ENCODE data around the gene HLA-DRB1. TPM values are rescaled to one million over a fixed set of nuclear protein-coding genes. Genes with fewer than 3 reads are reported as not detected.
"Not testable (repeated sequence)": the region's sequence is repeated elsewhere in the genome, so short reads cannot be mapped to it uniquely, and the experiment has no call there.

Gene HLA-DRB1
- polyA plus RNA-seq (ENCODE audit: insufficient read length in 4 of 4) = 10 to 100 TPM; 31.7 to 64.3 (median 48.3) TPM

GRCh38 chr6:32589596-32590449 is at the start of gene HLA-DRB1:
Gene HLA-DRB1, minus strand, starts transcription at chr6:32589848. Its CDS starts 106 bp downstream, at chr6:32589742.
- peak in 1 of 4 donors; percentile 25 for DNase-seq (ENCODE audit: low read depth in 4 of 4, low spot score in 3 of 4)

GRCh38 chr6:32638532-32639219 is 49.0 kb upstream of the HLA-DRB1 start:
- no peak for DNase-seq (ENCODE audit: low read depth in 4 of 4, low spot score in 3 of 4)

- DNase-seq (ENCODE audit: low read depth in 4 of 4, low spot score in 3 of 4) = no peak
Measured at GRCh38 chr6:32637883-32638282, 48.2 kb upstream of the HLA-DRB1 start.

- DNase-seq (ENCODE audit: low read depth in 4 of 4, low spot score in 3 of 4) = no peak
Measured at GRCh38 chr6:32637219-32637880, 47.7 kb upstream of the HLA-DRB1 start, which contains the start of gene HLA-DQA1. Gene HLA-DQA1, plus strand, starts transcription at chr6:32637406. Its CDS starts 53 bp downstream, at chr6:32637459.

GRCh38 chr6:32635526-32636123 is 46.0 kb upstream of the HLA-DRB1 start:
- no peak for DNase-seq (ENCODE audit: low read depth in 4 of 4, low spot score in 3 of 4)

GRCh38 chr6:32629793-32630192 is 40.1 kb upstream of the HLA-DRB1 start:
- DNase-seq (ENCODE audit: low read depth in 4 of 4, low spot score in 3 of 4) = not testable (repeated sequence)

GRCh38 chr6:32627831-32628230 is 38.2 kb upstream of the HLA-DRB1 start:
- no peak for DNase-seq (ENCODE audit: low read depth in 4 of 4, low spot score in 3 of 4)

GRCh38 chr6:32627249-32627648 is 37.6 kb upstream of the HLA-DRB1 start:
- no peak for DNase-seq (ENCODE audit: low read depth in 4 of 4, low spot score in 3 of 4)

- DNase-seq (ENCODE audit: low read depth in 4 of 4, low spot score in 3 of 4) = no peak
Measured at GRCh38 chr6:32625137-32625536, 35.5 kb upstream of the HLA-DRB1 start.

- DNase-seq (ENCODE audit: low read depth in 4 of 4, low spot score in 3 of 4) = no peak
Measured at GRCh38 chr6:32624565-32624964, 34.9 kb upstream of the HLA-DRB1 start.

GRCh38 chr6:32623693-32624092 is 34.0 kb upstream of the HLA-DRB1 start:
- no peak for DNase-seq (ENCODE audit: low read depth in 4 of 4, low spot score in 3 of 4)

GRCh38 chr6:32622545-32623401 is 33.1 kb upstream of the HLA-DRB1 start:
- DNase-seq (ENCODE audit: low read depth in 4 of 4, low spot score in 3 of 4) = no peak

GRCh38 chr6:32621372-32621771 is 31.7 kb upstream of the HLA-DRB1 start:
- no peak for DNase-seq (ENCODE audit: low read depth in 4 of 4, low spot score in 3 of 4)

- no peak for DNase-seq (ENCODE audit: low read depth in 4 of 4, low spot score in 3 of 4)
Measured at GRCh38 chr6:32617751-32618150, 28.1 kb upstream of the HLA-DRB1 start.

GRCh38 chr6:32615885-32616532 is 26.4 kb upstream of the HLA-DRB1 start:
- DNase-seq (ENCODE audit: low read depth in 4 of 4, low spot score in 3 of 4) = no peak

GRCh38 chr6:32614366-32615081 is 24.9 kb upstream of the HLA-DRB1 start:
- DNase-seq (ENCODE audit: low read depth in 4 of 4, low spot score in 3 of 4) = no peak

- no peak for DNase-seq (ENCODE audit: low read depth in 4 of 4, low spot score in 3 of 4)
Measured at GRCh38 chr6:32613475-32613874, 23.8 kb upstream of the HLA-DRB1 start.

- DNase-seq (ENCODE audit: low read depth in 4 of 4, low spot score in 3 of 4) = no peak
Measured at GRCh38 chr6:32610682-32611296, 21.1 kb upstream of the HLA-DRB1 start.
